DND-41 (cell line): Measurements from ENCODE around the gene TRPM3.

Experiments used
- ATAC-seq: fragments of 200-7000 bp; cut with Tn5 transposase; 3 replicates; pipeline ENCODE4 v1.9.1; 2021; ENCODE audit warnings: low read depth; ENCODE audit not compliant: insufficient read depth
- DNase-seq: peaks from one replicate; pipeline ENCODE4 v3.0.0-alpha.2; 2020
- H2AFZ ChIP-seq: 2 replicates; pipeline ENCODE4 v1.6.0; 2012; ENCODE audit warnings: low read depth, low read length
- H3K27ac ChIP-seq: 2 replicates; pipeline ENCODE4 v1.5.1; 2012; ENCODE audit warnings: low read length, inconsistent platforms
- H3K27me3 ChIP-seq: fragments of 200-600 bp; sonication (generic); 2 replicates; pipeline ENCODE4 v1.6.0; 2012; ENCODE audit warnings: low read length, mild to moderate bottlenecking, inconsistent platforms; ENCODE audit not compliant: insufficient read depth, poor library complexity
- H3K36me3 ChIP-seq: 2 replicates; pipeline ENCODE4 v1.5.1; 2012; ENCODE audit warnings: low read length, inconsistent platforms; ENCODE audit not compliant: insufficient read depth
- H3K4me1 ChIP-seq: 2 replicates; pipeline ENCODE4 v1.5.1; 2012; ENCODE audit warnings: mild to moderate bottlenecking, low read length; ENCODE audit not compliant: insufficient read depth
- H3K4me2 ChIP-seq: 2 replicates; pipeline ENCODE4 v1.6.0; 2012; ENCODE audit warnings: mild to moderate bottlenecking, moderate library complexity, low read length, inconsistent platforms; ENCODE audit not compliant: insufficient read depth
- H3K4me3 ChIP-seq, 2 experiments: fragments of 200-600 bp in 1 of 2; shearing (Covaris generic) in 1 of 2; 2 replicates each; pipeline ENCODE4 v1.5.1; 2012 to 2016; ENCODE audit warnings: inconsistent platforms in 2 of 2, low read length in 2 of 2, mild to moderate bottlenecking in 2 of 2, low read depth in 1 of 2, moderate library complexity in 1 of 2
- H3K79me2 ChIP-seq: 2 replicates; pipeline ENCODE4 v1.6.0; 2012; ENCODE audit warnings: low read length, inconsistent platforms; ENCODE audit not compliant: insufficient read depth
- H3K9ac ChIP-seq: 2 replicates; pipeline ENCODE4 v1.6.0; 2012; ENCODE audit warnings: low read depth, mild to moderate bottlenecking, inconsistent platforms, low read length, moderate library complexity
- H3K9me3 ChIP-seq: 2 replicates; pipeline ENCODE4 v1.5.1; 2012; ENCODE audit warnings: low read length, moderate library complexity, mild to moderate bottlenecking, inconsistent platforms; ENCODE audit not compliant: insufficient read depth, severe bottlenecking
- H4K20me1 ChIP-seq: 2 replicates; pipeline ENCODE4 v1.6.0; 2012; ENCODE audit warnings: low read length; ENCODE audit not compliant: insufficient read depth
- CTCF ChIP-seq: IDR thresholded peaks from 2 replicates; pipeline ENCODE4 v1.5.1; 2012; ENCODE audit warnings: borderline replicate concordance, low read length, moderate library complexity, mild to moderate bottlenecking; ENCODE audit not compliant: poor library complexity, severe bottlenecking; ENCODE audit errors: extremely low read depth
- EZH2 ChIP-seq: IDR thresholded peaks from 3 replicates; pipeline ENCODE4 v1.6.1; 2012; ENCODE audit warnings: borderline replicate concordance, low read depth, mild to moderate bottlenecking, moderate library complexity, low read length, inconsistent platforms; ENCODE audit not compliant: severe bottlenecking

The TRPM3 gene

DNA sequence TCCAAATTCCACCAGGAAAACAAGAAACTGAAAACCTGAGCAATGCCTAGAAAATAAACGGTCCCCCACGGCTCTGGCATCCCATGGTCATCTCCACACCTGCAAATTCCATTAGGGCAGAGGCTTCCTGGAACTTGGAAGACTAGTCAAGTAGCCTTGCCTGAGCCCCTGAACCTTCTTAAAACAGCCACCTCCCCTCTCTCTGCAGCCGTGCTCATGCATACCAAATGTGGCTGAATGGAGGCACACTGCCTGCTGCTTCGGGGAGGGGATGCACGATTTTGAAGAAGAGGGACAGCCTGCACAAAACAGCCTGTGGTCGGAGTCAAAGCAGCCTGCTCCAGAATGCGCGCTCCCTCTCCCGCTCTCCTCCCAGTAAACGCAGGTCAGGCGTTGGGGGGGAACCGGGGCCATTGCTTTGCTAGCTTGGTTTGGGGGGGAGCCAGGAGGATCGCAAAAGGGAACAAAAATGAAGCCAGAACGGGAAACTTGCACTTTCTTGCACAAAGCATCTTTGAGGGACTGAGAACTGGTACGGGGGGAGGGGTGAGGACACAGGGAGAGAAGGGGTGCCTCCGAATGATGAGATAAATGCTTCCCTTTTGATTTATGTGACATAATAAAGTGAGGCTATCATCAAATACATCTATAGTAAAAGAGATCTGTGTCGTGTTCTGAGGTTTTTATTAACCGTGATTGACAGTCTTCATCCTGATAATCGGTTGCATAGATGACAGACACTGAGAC lies at the start of gene TRPM3:
TRPM3 (minus strand) TSS at position 347 of the 747 bp plus-strand sequence; CDS start at position 80, 267 bp downstream.
- H4K20me1 ChIP-seq = no peaks in the 10 kb centered on the region
- TF ChIP-seq CTCF (no peak), EZH2 (no peak)
- H3K79me2 ChIP-seq = no peaks in the 10 kb centered on the region
- H3K27me3 ChIP-seq = no peaks in the 10 kb centered on the region
- no peaks in the 10 kb centered on the region for H3K36me3 ChIP-seq
- ATAC-seq = no peak
- no peak for DNase-seq
- H2AFZ ChIP-seq = no peak within 1 kb of the TSS
- H3K9me3 ChIP-seq = no peaks in the 10 kb centered on the region
- H3K9ac ChIP-seq = no peak within 1 kb of the TSS
- H3K4me2 ChIP-seq = no peak within 1 kb of the TSS
- no peak within 1 kb of the TSS for H3K4me3 ChIP-seq
- no peak within 1 kb of the TSS for H3K27ac ChIP-seq
- no peaks in the 10 kb centered on the region for H3K4me1 ChIP-seq

DNA sequence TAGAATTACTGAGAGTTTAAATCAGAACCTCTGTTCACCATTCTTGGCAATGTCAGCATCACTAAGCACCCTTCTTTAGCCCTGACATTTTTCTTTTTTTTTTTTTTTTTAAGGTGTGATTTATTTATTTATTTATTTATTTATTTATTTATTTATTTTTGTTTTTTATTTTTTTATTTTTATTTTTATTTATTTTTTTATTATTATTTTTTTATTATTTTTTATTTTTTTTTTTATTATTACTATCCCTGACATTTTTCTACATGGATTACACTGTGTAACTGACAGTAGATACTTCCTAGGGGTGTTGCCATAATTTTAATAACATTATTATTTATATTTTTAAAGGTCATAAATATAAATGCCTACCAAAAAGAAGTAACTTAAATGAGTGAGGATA lies 47.0 kb upstream of the TRPM3 start:
- Histone ChIP-seq H3K4me2 (no peak overlapping the region), H3K4me3 (no peak overlapping the region), H4K20me1 (no peaks in the 10 kb centered on the region), H3K9me3 (no peaks in the 10 kb centered on the region), H3K79me2 (no peaks in the 10 kb centered on the region), H3K4me1 (no peaks in the 10 kb centered on the region), H3K27me3 (no peaks in the 10 kb centered on the region), H2AFZ (no peak overlapping the region), H3K36me3 (no peaks in the 10 kb centered on the region), H3K9ac (no peak overlapping the region), H3K27ac (no peak overlapping the region)
- ATAC-seq (no peak), DNase-seq (no peak)
- TF ChIP-seq CTCF = no peak
- TF ChIP-seq EZH2 = no peak

- Histone ChIP-seq H3K4me2 (no peak overlapping the region), H3K4me3 (no peak overlapping the region), H3K4me1 (no peaks in the 10 kb centered on the region), H3K79me2 (no peaks in the 10 kb centered on the region), H4K20me1 (no peaks in the 10 kb centered on the region), H3K27ac (no peak overlapping the region), H3K36me3 (no peaks in the 10 kb centered on the region), H3K9me3 (no peaks in the 10 kb centered on the region), H3K9ac (no peak overlapping the region), H2AFZ (no peak overlapping the region), H3K27me3 (no peaks in the 10 kb centered on the region)
- no peak for TF ChIP-seq CTCF
- TF ChIP-seq EZH2 = no peak
- no peak for ATAC-seq
- DNase-seq = no peak
Measured at GRCh38 chr9:71162126-71162525, 40.7 kb upstream of the TRPM3 start.

DNA sequence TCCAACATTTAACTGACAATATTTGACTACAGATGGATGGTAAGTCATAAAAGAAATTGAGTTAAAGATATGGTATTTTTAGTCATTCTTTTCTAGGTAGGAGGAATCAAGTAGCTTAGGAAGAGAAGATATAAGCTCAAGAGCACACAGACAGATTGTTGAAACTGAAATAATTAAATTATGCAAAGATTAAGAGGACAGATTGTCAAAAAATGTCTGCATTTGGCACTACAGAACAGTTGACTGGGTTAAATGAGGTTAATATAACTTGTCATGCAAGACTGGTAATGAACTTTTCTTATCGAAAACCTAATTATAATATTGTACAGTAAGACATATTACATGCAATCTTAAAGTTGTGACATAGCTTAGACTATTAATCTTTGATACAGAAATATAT lies 36.3 kb upstream of the TRPM3 start:
- Histone ChIP-seq H3K9me3 (no peaks in the 10 kb centered on the region), H3K4me2 (no peak overlapping the region), H2AFZ (no peak overlapping the region), H3K79me2 (no peaks in the 10 kb centered on the region), H4K20me1 (no peaks in the 10 kb centered on the region), H3K27me3 (no peaks in the 10 kb centered on the region), H3K4me3 (no peak overlapping the region), H3K4me1 (no peaks in the 10 kb centered on the region), H3K27ac (no peak overlapping the region), H3K9ac (no peak overlapping the region), H3K36me3 (no peaks in the 10 kb centered on the region)
- TF ChIP-seq EZH2 (no peak), CTCF (no peak)
- DNase-seq (no peak), ATAC-seq (no peak)
